GM12878 (cell line): Measurements from ENCODE around the gene RAPGEF6.

Experiments
- BCL11A ChIP-seq: IDR thresholded peaks from 2 replicates; pipeline ENCODE4 v1.6.1; 2011; ENCODE audit warnings: low read depth, low read length
- EP300 ChIP-seq, 2 experiments: fragments of 150-350 bp in 1 of 2; IDR thresholded peaks; 2 replicates each; pipeline ENCODE4 v1.6.1; 2011 to 2012; ENCODE audit warnings: low read depth in 2 of 2, low read length in 2 of 2, borderline replicate concordance in 1 of 2, improper control_type of control experiment in 1 of 2, inconsistent platforms in 1 of 2; ENCODE audit not compliant: control insufficient read depth in 1 of 2
- HCFC1 ChIP-seq: fragments of 150-350 bp; IDR thresholded peaks from 2 replicates; pipeline ENCODE4 v1.6.1; 2014; ENCODE audit warnings: low read length
- NFYB ChIP-seq: IDR thresholded peaks from 2 replicates; pipeline ENCODE4 v1.6.1; 2011; ENCODE audit warnings: low read depth, mild to moderate bottlenecking, low read length, improper control_type of control experiment, moderate library complexity; ENCODE audit not compliant: insufficient read depth
- RBBP5 ChIP-seq: fragments of 200-600 bp; sonication (generic); conservative IDR thresholded peaks from 2 replicates; pipeline ENCODE4 v1.6.1; 2016
- RELA ChIP-seq: fragments of 450-650 bp; IDR thresholded peaks from 2 replicates; pipeline ENCODE4 v1.8.0; 2014; ENCODE audit warnings: borderline replicate concordance; ENCODE audit not compliant: partially characterized antibody
- SPI1 ChIP-seq: IDR thresholded peaks from 2 replicates; pipeline ENCODE4 v1.6.1; 2011; ENCODE audit warnings: low read depth, mild to moderate bottlenecking, low read length, moderate library complexity, borderline replicate concordance; ENCODE audit not compliant: insufficient read depth
- ZNF207 ChIP-seq: fragments of 450-650 bp; IDR thresholded peaks from 2 replicates; pipeline ENCODE4 v1.6.1; 2014; ENCODE audit warnings: antibody characterized with exemption, mild to moderate bottlenecking, borderline replicate concordance
- TF ChIP-seq, protein P1 (sequence below), 3 experiments: IDR thresholded peaks in 2 of 3; conservative IDR thresholded peaks in 1 of 3; 2 replicates each; pipeline ENCODE4 v1.5.1; 2011; ENCODE audit warnings: low read depth in 3 of 3, low read length in 3 of 3, mild to moderate bottlenecking in 3 of 3, control low read depth in 2 of 3, moderate library complexity in 2 of 3, inconsistent platforms in 1 of 3, mixed read lengths in 1 of 3; ENCODE audit not compliant: control insufficient read depth in 2 of 3, insufficient read depth in 1 of 3; ENCODE audit errors: extremely low read depth in 1 of 3

DNA sequence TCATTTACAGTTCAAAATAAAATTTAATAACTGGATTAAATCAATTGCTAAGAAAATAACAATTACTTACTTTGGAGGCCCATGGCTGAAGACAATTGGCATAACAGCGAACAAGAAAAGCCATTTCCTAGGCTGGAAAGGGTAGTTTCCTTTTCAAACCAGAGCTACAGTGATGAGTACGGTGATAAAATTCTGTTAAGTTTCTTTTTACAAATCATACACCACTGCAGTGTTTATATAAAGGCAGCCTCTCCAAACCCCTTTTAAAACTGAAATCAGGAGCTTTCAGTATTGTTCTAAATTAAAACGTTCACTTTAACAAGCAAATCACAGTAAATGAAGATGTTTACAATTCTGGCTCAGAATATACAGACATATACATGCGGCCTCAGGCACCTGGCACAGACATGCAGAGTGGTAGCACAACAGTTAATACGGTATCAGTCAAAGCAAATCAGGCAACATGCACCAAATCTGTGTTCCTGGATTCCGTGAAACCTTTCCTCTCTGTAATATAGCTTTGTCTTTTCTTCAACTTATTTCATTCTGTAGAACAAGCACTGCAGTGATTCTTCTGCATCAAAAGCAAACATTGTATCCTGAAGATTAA lies 102.9 kb downstream of the RAPGEF6 start:
- TF ChIP-seq RELA (no peak), BCL11A (no peak), NFYB (no peak), RBBP5 (no peak), SPI1 (no peak), ZNF207 (no peak), HCFC1 (no peak), EP300 (IDR thresholded peaks at IDR 0.05; ENCODE audit: borderline replicate concordance in 1 of 2, control insufficient read depth in 1 of 2, low read depth in 2 of 2, low read length in 2 of 2) (no peak)
- TF ChIP-seq, protein P1, sequence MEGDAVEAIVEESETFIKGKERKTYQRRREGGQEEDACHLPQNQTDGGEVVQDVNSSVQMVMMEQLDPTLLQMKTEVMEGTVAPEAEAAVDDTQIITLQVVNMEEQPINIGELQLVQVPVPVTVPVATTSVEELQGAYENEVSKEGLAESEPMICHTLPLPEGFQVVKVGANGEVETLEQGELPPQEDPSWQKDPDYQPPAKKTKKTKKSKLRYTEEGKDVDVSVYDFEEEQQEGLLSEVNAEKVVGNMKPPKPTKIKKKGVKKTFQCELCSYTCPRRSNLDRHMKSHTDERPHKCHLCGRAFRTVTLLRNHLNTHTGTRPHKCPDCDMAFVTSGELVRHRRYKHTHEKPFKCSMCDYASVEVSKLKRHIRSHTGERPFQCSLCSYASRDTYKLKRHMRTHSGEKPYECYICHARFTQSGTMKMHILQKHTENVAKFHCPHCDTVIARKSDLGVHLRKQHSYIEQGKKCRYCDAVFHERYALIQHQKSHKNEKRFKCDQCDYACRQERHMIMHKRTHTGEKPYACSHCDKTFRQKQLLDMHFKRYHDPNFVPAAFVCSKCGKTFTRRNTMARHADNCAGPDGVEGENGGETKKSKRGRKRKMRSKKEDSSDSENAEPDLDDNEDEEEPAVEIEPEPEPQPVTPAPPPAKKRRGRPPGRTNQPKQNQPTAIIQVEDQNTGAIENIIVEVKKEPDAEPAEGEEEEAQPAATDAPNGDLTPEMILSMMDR (IDR thresholded peaks at IDR 0.05 in 2 of 3, conservative IDR thresholded peaks at IDR 0.05 in 1 of 3; ENCODE audit: control insufficient read depth in 2 of 3, extremely low read depth in 1 of 3, insufficient read depth in 1 of 3, low read depth in 3 of 3, low read length in 3 of 3), result no peak
